ENCODE measurements around the gene MRPS22. TPM values are rescaled to one million over a fixed set of nuclear protein-coding genes. Genes with fewer than 3 reads are reported as not detected.

MRPS22 gene
- total and polyA plus RNA-seq, 4 donors, result 33.3 to 54.9 (median 44.6) TPM

DNA sequence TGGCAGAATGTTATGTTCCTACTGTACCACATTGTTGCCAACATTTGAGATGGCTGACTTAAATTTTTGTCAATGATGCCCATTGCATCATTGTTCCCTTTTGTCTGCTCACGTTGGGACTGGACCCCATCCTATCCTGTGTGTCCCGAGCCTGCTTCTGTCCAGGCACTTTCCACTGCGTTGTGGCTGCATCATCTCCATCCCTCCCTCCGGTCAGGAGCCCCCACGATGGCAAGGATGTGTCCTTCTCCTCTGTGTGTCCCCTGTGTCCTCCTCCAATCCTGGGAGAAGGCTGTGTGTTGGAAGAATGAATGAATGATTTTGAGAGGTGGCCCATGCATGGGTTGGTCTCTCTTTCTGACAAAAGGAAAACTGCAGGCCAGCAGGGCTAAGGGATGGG is 19.4 kb upstream of the MRPS22 start:
- H3K9me3 ChIP-seq (ENCODE audit: control insufficient read depth in 4 of 4, low read length in 3 of 4), result no peaks in the 10 kb centered on the region
- H3K4me1 ChIP-seq (ENCODE audit: control insufficient read depth in 4 of 4, insufficient read depth in 4 of 4, low read length in 3 of 4), result peaks cover 0 to 5% (median 4%) of the 10 kb centered on the region in 4 donors
- H3K36me3 ChIP-seq (ENCODE audit: control insufficient read depth in 4 of 4, insufficient read depth in 3 of 4, low read depth in 1 of 4, low read length in 3 of 4), result no peaks in the 10 kb centered on the region
- H3K9ac ChIP-seq (ENCODE audit: low read depth in 1 of 2, low read length in 2 of 2), result no peak overlapping the region
- WGBS, result 69% methylated on average over 5 of the region's 5 CpGs
- TF ChIP-seq MAX (IDR thresholded peaks at IDR 0.05), result no peak
- no peak for TF ChIP-seq HNF4A (conservative IDR thresholded peaks at IDR 0.05)
- no peak for TF ChIP-seq JUND (IDR thresholded peaks at IDR 0.05)
- no peak for TF ChIP-seq SP1 (IDR thresholded peaks at IDR 0.05)
- TF ChIP-seq FOXA1 (IDR thresholded peaks at IDR 0.05), result no peak
- TF ChIP-seq EGR1 (IDR thresholded peaks at IDR 0.05; ENCODE audit: low read depth in 2 of 2), result no peak
- no peak for TF ChIP-seq RAD21 (IDR thresholded peaks at IDR 0.05)
- TF ChIP-seq, protein P1, sequence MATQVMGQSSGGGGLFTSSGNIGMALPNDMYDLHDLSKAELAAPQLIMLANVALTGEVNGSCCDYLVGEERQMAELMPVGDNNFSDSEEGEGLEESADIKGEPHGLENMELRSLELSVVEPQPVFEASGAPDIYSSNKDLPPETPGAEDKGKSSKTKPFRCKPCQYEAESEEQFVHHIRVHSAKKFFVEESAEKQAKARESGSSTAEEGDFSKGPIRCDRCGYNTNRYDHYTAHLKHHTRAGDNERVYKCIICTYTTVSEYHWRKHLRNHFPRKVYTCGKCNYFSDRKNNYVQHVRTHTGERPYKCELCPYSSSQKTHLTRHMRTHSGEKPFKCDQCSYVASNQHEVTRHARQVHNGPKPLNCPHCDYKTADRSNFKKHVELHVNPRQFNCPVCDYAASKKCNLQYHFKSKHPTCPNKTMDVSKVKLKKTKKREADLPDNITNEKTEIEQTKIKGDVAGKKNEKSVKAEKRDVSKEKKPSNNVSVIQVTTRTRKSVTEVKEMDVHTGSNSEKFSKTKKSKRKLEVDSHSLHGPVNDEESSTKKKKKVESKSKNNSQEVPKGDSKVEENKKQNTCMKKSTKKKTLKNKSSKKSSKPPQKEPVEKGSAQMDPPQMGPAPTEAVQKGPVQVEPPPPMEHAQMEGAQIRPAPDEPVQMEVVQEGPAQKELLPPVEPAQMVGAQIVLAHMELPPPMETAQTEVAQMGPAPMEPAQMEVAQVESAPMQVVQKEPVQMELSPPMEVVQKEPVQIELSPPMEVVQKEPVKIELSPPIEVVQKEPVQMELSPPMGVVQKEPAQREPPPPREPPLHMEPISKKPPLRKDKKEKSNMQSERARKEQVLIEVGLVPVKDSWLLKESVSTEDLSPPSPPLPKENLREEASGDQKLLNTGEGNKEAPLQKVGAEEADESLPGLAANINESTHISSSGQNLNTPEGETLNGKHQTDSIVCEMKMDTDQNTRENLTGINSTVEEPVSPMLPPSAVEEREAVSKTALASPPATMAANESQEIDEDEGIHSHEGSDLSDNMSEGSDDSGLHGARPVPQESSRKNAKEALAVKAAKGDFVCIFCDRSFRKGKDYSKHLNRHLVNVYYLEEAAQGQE (IDR thresholded peaks at IDR 0.05), result no peak
- TF ChIP-seq, protein P2, sequence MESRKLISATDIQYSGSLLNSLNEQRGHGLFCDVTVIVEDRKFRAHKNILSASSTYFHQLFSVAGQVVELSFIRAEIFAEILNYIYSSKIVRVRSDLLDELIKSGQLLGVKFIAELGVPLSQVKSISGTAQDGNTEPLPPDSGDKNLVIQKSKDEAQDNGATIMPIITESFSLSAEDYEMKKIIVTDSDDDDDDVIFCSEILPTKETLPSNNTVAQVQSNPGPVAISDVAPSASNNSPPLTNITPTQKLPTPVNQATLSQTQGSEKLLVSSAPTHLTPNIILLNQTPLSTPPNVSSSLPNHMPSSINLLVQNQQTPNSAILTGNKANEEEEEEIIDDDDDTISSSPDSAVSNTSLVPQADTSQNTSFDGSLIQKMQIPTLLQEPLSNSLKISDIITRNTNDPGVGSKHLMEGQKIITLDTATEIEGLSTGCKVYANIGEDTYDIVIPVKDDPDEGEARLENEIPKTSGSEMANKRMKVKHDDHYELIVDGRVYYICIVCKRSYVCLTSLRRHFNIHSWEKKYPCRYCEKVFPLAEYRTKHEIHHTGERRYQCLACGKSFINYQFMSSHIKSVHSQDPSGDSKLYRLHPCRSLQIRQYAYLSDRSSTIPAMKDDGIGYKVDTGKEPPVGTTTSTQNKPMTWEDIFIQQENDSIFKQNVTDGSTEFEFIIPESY (IDR thresholded peaks at IDR 0.05), result no peak
- no peak for TF ChIP-seq TAF1 (conservative IDR thresholded peaks at IDR 0.05)
- no peak for TF ChIP-seq CTCF (IDR thresholded peaks at IDR 0.05; ENCODE audit: low read depth, low read length, missing input control)
- TF ChIP-seq, protein P3, sequence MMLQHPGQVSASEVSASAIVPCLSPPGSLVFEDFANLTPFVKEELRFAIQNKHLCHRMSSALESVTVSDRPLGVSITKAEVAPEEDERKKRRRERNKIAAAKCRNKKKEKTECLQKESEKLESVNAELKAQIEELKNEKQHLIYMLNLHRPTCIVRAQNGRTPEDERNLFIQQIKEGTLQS (IDR thresholded peaks at IDR 0.05), result no peak
- TF ChIP-seq GABPA (IDR thresholded peaks at IDR 0.05 in 1 of 2, conservative IDR thresholded peaks at IDR 0.05 in 1 of 2), result no peak
- no peak overlapping the region for H3K27ac ChIP-seq (ENCODE audit: low read depth in 1 of 2, low read length in 2 of 2)
- no peak overlapping the region for H3K4me3 ChIP-seq (ENCODE audit: low read depth in 1 of 3, low read length in 3 of 3)
- no peaks in the 10 kb centered on the region for H3K27me3 ChIP-seq (ENCODE audit: control insufficient read depth in 4 of 4, insufficient read depth in 4 of 4, low read length in 3 of 4)
- no peak for DNase-seq (ENCODE audit: low spot score)

GRCh38 chr3:139325551-139325950 is 18.3 kb upstream of the MRPS22 start:
- 99% methylated on average over 3 of the region's 3 CpGs for WGBS
- H3K4me1 ChIP-seq (ENCODE audit: control insufficient read depth in 4 of 4, insufficient read depth in 4 of 4, low read length in 3 of 4), result peaks cover 0 to 5% (median 5%) of the 10 kb centered on the region in 4 donors
- H3K9ac ChIP-seq (ENCODE audit: low read depth in 1 of 2, low read length in 2 of 2), result no peak overlapping the region
- H3K9me3 ChIP-seq (ENCODE audit: control insufficient read depth in 4 of 4, low read length in 3 of 4), result no peaks in the 10 kb centered on the region
- H3K4me3 ChIP-seq (ENCODE audit: low read depth in 1 of 3, low read length in 3 of 3), result no peak overlapping the region
- peaks cover 0 to 2% (median 0%) of the 10 kb centered on the region in 4 donors for H3K27me3 ChIP-seq (ENCODE audit: control insufficient read depth in 4 of 4, insufficient read depth in 4 of 4, low read length in 3 of 4)
- no peak for DNase-seq (ENCODE audit: low spot score)
- no peaks in the 10 kb centered on the region for H3K36me3 ChIP-seq (ENCODE audit: control insufficient read depth in 4 of 4, insufficient read depth in 3 of 4, low read depth in 1 of 4, low read length in 3 of 4)
- TF ChIP-seq RXRA (IDR thresholded peaks at IDR 0.05), result no peak
- TF ChIP-seq, protein P2 (IDR thresholded peaks at IDR 0.05), result no peak
- no peak for TF ChIP-seq FOXA1 (IDR thresholded peaks at IDR 0.05)
- no peak for TF ChIP-seq YY1 (IDR thresholded peaks at IDR 0.05)
- no peak for TF ChIP-seq CTCF (IDR thresholded peaks at IDR 0.05; ENCODE audit: low read depth, low read length, missing input control)
- no peak for TF ChIP-seq FOXA2 (IDR thresholded peaks at IDR 0.05)
- no peak for TF ChIP-seq NR2F2 (IDR thresholded peaks at IDR 0.05)
- TF ChIP-seq RAD21 (IDR thresholded peaks at IDR 0.05), result no peak
- TF ChIP-seq, protein P3 (IDR thresholded peaks at IDR 0.05), result no peak
- no peak overlapping the region for H3K27ac ChIP-seq (ENCODE audit: low read depth in 1 of 2, low read length in 2 of 2)

All from liver (tissue), 9 donors.